WTC11 (cell line): Measurements from ENCODE around the gene TTR. TPM values are rescaled to one million over a fixed set of nuclear protein-coding genes. Genes with fewer than 3 reads are reported as not detected.

Experiments
- ATAC-seq: fragments of 200-7000 bp; cut with Tn5 transposase; 2 replicates; pipeline ENCODE4 v1.10.0; 2021; ENCODE audit warnings: mild to moderate bottlenecking, moderate library complexity
- CTCF ChIA-PET: fragments of 300-600 bp; sonication (Branson Sonifier 250); formaldehyde crosslinking; loops from one replicate; lab custom pipeline; 2021; ENCODE audit warnings: antibody characterized with exemption; lab: Charles Lee
- POLR2A ChIA-PET: fragments of 350-600 bp; sonication (Branson Sonifier 250); formaldehyde crosslinking; loops from one replicate; lab custom pipeline; 2021; ENCODE audit warnings: antibody characterized with exemption; lab: Charles Lee
- DNase-seq: peaks from one replicate; pipeline ENCODE4 v3.0.0; 2021; ENCODE audit warnings: low spot score
- H3K27ac Mint-ChIP-seq: 2 replicates; pipeline ENCODE4 v1.8.0; 2021; ENCODE audit warnings: mixed read lengths
- H3K27me3 Mint-ChIP-seq: 2 replicates; pipeline ENCODE4 v1.8.0; 2021; ENCODE audit warnings: low read depth, mild to moderate bottlenecking, moderate library complexity, mixed read lengths
- H3K36me3 Mint-ChIP-seq: 2 replicates; pipeline ENCODE4 v1.8.0; 2021; ENCODE audit warnings: mixed read lengths
- H3K4me1 Mint-ChIP-seq: 2 replicates; pipeline ENCODE4 v1.8.0; 2022; ENCODE audit warnings: mixed read lengths
- H3K4me3 Mint-ChIP-seq: 2 replicates; pipeline ENCODE4 v1.8.0; 2021; ENCODE audit warnings: mild to moderate bottlenecking, moderate library complexity, mixed read lengths
- H3K9me3 Mint-ChIP-seq: 2 replicates; pipeline ENCODE4 v1.8.0; 2021; ENCODE audit warnings: mixed read lengths
- CBFB ChIP-seq: sonication (generic); formaldehyde crosslinking; IDR thresholded peaks from 2 replicates; pipeline ENCODE4 v1.8.1; 2022; ENCODE audit warnings: mild to moderate bottlenecking, low read depth, missing genetic modification reagents
- FOXK1 ChIP-seq: sonication (generic); formaldehyde crosslinking; IDR thresholded peaks from 2 replicates; pipeline ENCODE4 v1.8.0; 2022; ENCODE audit warnings: mild to moderate bottlenecking, moderate library complexity, missing genetic modification reagents
- KAT7 ChIP-seq: sonication (generic); formaldehyde crosslinking; IDR thresholded peaks from 2 replicates; pipeline ENCODE4 v1.8.1; 2023; ENCODE audit warnings: missing genetic modification reagents, mild to moderate bottlenecking, borderline replicate concordance
- NFYB ChIP-seq: sonication (generic); formaldehyde crosslinking; conservative IDR thresholded peaks from 2 replicates; pipeline ENCODE4 v1.8.0; 2022; ENCODE audit warnings: low read depth, missing genetic modification reagents
- NR3C1 ChIP-seq: sonication (generic); formaldehyde crosslinking; conservative IDR thresholded peaks from 2 replicates; pipeline ENCODE4 v1.8.1; 2023; ENCODE audit warnings: low read depth, mild to moderate bottlenecking, missing genetic modification reagents
- RELA ChIP-seq: sonication (generic); formaldehyde crosslinking; IDR thresholded peaks from 2 replicates; pipeline ENCODE4 v1.8.1; 2022; ENCODE audit warnings: missing genetic modification reagents, mild to moderate bottlenecking, borderline replicate concordance
- ZNF263 ChIP-seq: sonication (generic); formaldehyde crosslinking; IDR thresholded peaks from 2 replicates; pipeline ENCODE4 v1.8.1; 2022; ENCODE audit warnings: low read depth, mild to moderate bottlenecking, moderate library complexity, missing genetic modification reagents
- ZNF317 ChIP-seq: sonication (generic); formaldehyde crosslinking; IDR thresholded peaks from 2 replicates; pipeline ENCODE4 v1.8.1; 2023; ENCODE audit warnings: low read depth, mild to moderate bottlenecking, moderate library complexity, missing genetic modification reagents, borderline replicate concordance
- total RNA-seq: library from RNA; stranded (reverse); gene quantifications from 3 replicates; pipeline ENCODE4 v1.2.3, GENCODE V29; 2021
- TF ChIP-seq, protein P1 (sequence below): fragments of 200-600 bp; IDR thresholded peaks from 2 replicates; pipeline ENCODE4 v1.8.0; 2022; ENCODE audit warnings: antibody characterized with exemption
- TF ChIP-seq, protein P2 (sequence below): sonication (generic); formaldehyde crosslinking; IDR thresholded peaks from 2 replicates; pipeline ENCODE4 v1.8.1; 2023; ENCODE audit warnings: mild to moderate bottlenecking, moderate library complexity, missing genetic modification reagents
- TF ChIP-seq, protein P3 (sequence below): sonication (generic); formaldehyde crosslinking; IDR thresholded peaks from 2 replicates; pipeline ENCODE4 v1.8.1; 2023; ENCODE audit warnings: mild to moderate bottlenecking, missing genetic modification reagents, moderate library complexity
- TF ChIP-seq, protein P4 (sequence below): sonication (generic); formaldehyde crosslinking; IDR thresholded peaks from 2 replicates; pipeline ENCODE4 v1.8.0; 2022; ENCODE audit warnings: mild to moderate bottlenecking, missing genetic modification reagents
- TF ChIP-seq, protein P5 (sequence below): sonication (generic); formaldehyde crosslinking; IDR thresholded peaks from 2 replicates; pipeline ENCODE4 v1.8.0; 2023; ENCODE audit warnings: missing genetic modification reagents
- TF ChIP-seq, protein P6 (sequence below): sonication (generic); formaldehyde crosslinking; conservative IDR thresholded peaks from 2 replicates; pipeline ENCODE4 v1.8.1; 2022; ENCODE audit warnings: mild to moderate bottlenecking, missing genetic modification reagents
- TF ChIP-seq, protein P7 (sequence below): sonication (generic); formaldehyde crosslinking; IDR thresholded peaks from 2 replicates; pipeline ENCODE4 v1.8.1; 2023; ENCODE audit warnings: mild to moderate bottlenecking, missing genetic modification reagents

TTR gene
- total RNA-seq, 1 experiment from 2014 or later = 1.0 TPM

DNA sequence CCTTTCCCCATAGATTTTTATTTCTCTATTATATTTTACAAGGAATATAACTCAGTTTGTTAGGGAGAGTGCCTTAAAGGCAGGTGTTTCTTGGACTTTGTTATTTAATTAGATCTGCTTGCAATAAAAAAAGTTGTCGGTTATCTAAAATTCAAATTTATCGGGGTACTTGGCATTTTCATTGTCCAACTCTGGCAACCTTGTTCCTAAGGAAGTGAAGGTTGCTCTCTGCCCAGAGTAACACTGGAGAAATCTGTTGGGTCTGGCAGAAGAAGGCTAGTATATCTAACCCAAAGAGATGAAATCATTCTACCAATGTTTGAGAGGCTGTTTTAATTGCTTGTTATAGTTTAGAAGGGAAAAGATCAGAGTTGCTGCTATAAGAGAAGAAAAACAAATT is 42.8 kb upstream of the TTR start (continued):
- TF ChIP-seq, protein P1, sequence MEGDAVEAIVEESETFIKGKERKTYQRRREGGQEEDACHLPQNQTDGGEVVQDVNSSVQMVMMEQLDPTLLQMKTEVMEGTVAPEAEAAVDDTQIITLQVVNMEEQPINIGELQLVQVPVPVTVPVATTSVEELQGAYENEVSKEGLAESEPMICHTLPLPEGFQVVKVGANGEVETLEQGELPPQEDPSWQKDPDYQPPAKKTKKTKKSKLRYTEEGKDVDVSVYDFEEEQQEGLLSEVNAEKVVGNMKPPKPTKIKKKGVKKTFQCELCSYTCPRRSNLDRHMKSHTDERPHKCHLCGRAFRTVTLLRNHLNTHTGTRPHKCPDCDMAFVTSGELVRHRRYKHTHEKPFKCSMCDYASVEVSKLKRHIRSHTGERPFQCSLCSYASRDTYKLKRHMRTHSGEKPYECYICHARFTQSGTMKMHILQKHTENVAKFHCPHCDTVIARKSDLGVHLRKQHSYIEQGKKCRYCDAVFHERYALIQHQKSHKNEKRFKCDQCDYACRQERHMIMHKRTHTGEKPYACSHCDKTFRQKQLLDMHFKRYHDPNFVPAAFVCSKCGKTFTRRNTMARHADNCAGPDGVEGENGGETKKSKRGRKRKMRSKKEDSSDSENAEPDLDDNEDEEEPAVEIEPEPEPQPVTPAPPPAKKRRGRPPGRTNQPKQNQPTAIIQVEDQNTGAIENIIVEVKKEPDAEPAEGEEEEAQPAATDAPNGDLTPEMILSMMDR = no peak

DNA sequence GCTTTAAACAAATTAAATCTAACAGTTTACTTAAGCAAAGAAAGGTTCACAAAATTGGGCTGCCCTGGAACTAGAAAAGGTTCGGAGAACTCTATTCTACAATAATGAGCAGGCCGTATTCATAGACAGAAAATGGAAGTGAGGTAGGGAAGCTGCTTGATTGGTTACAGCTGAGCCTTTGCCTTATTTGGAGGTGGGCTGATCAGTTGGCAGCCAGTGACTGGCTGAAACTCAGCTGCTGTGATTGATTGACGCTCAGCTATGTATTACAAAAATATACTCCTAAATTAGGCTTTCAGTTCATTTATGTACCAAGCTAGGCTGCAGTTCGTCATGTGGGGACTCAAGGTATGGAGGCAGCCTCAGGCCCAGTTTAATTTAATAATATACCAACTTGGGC is 42.3 kb upstream of the TTR start:
- Mint-ChIP-seq H3K9me3 (no peaks in the 10 kb centered on the region), H3K36me3 (peaks cover 22% of the 10 kb centered on the region), H3K27me3 (no peaks in the 10 kb centered on the region), H3K4me1 (peaks cover 32% of the 10 kb centered on the region), H3K27ac (peak overlapping the region; percentile 19), H3K4me3 (no peak overlapping the region)
- ATAC-seq (peak; percentile 88), DNase-seq (no peak)
- ChIA-PET POLR2A (no interaction called here), CTCF (interaction anchor here (0.9 to 2.7 kb wide), 4 partner anchors 13 to 125 kb away, joined by 3 to 11 read pairs (median 3); no protein-coding TSS in a partner anchor)
- TF ChIP-seq, protein P2, sequence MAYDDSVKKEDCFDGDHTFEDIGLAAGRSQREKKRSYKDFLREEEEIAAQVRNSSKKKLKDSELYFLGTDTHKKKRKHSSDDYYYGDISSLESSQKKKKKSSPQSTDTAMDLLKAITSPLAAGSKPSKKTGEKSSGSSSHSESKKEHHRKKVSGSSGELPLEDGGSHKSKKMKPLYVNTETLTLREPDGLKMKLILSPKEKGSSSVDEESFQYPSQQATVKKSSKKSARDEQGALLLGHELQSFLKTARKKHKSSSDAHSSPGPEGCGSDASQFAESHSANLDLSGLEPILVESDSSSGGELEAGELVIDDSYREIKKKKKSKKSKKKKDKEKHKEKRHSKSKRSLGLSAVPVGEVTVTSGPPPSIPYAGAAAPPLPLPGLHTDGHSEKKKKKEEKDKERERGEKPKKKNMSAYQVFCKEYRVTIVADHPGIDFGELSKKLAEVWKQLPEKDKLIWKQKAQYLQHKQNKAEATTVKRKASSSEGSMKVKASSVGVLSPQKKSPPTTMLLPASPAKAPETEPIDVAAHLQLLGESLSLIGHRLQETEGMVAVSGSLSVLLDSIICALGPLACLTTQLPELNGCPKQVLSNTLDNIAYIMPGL = no peak
- no peak for TF ChIP-seq CBFB (CRISPR knock-in tag)
- TF ChIP-seq NR3C1 (CRISPR knock-in tag) = no peak
- no peak for TF ChIP-seq RELA (CRISPR knock-in tag)
- TF ChIP-seq ZNF317 = no peak
- TF ChIP-seq, protein P3, sequence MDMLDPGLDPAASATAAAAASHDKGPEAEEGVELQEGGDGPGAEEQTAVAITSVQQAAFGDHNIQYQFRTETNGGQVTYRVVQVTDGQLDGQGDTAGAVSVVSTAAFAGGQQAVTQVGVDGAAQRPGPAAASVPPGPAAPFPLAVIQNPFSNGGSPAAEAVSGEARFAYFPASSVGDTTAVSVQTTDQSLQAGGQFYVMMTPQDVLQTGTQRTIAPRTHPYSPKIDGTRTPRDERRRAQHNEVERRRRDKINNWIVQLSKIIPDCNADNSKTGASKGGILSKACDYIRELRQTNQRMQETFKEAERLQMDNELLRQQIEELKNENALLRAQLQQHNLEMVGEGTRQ = no peak
- no peak for TF ChIP-seq NFYB (CRISPR knock-in tag)
- no peak for TF ChIP-seq ZNF263 (CRISPR knock-in tag)

DNA sequence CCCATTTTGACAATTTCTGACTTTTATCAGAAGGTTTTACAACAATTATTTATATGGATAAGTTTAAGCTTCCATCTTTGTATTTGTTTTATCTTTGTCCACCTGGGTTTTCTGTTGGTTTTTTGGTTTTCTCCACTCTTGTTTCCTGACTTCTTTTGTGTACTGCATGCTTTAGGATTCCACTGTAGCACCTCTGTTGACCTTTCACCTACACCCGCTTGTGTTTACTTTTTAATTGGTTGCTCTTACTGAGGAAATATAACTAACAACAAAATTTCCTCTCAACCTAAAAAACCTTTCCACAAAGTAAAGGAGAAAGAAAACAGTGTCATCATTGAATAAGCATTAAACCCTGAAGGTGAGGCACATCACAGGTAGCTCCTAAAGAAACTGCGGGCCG is 39.8 kb upstream of the TTR start:
- no peak for TF ChIP-seq KAT7 (CRISPR knock-in tag)
- TF ChIP-seq, protein P4, sequence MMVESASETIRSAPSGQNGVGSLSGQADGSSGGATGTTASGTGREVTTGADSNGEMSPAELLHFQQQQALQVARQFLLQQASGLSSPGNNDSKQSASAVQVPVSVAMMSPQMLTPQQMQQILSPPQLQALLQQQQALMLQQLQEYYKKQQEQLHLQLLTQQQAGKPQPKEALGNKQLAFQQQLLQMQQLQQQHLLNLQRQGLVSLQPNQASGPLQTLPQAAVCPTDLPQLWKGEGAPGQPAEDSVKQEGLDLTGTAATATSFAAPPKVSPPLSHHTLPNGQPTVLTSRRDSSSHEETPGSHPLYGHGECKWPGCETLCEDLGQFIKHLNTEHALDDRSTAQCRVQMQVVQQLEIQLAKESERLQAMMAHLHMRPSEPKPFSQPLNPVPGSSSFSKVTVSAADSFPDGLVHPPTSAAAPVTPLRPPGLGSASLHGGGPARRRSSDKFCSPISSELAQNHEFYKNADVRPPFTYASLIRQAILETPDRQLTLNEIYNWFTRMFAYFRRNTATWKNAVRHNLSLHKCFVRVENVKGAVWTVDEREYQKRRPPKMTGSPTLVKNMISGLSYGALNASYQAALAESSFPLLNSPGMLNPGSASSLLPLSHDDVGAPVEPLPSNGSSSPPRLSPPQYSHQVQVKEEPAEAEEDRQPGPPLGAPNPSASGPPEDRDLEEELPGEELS = no peak
- TF ChIP-seq, protein P5, sequence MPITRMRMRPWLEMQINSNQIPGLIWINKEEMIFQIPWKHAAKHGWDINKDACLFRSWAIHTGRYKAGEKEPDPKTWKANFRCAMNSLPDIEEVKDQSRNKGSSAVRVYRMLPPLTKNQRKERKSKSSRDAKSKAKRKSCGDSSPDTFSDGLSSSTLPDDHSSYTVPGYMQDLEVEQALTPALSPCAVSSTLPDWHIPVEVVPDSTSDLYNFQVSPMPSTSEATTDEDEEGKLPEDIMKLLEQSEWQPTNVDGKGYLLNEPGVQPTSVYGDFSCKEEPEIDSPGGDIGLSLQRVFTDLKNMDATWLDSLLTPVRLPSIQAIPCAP (CRISPR knock-in tag) = no peak
- TF ChIP-seq, protein P6, sequence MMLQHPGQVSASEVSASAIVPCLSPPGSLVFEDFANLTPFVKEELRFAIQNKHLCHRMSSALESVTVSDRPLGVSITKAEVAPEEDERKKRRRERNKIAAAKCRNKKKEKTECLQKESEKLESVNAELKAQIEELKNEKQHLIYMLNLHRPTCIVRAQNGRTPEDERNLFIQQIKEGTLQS (CRISPR knock-in tag) = no peak
- TF ChIP-seq, protein P7, sequence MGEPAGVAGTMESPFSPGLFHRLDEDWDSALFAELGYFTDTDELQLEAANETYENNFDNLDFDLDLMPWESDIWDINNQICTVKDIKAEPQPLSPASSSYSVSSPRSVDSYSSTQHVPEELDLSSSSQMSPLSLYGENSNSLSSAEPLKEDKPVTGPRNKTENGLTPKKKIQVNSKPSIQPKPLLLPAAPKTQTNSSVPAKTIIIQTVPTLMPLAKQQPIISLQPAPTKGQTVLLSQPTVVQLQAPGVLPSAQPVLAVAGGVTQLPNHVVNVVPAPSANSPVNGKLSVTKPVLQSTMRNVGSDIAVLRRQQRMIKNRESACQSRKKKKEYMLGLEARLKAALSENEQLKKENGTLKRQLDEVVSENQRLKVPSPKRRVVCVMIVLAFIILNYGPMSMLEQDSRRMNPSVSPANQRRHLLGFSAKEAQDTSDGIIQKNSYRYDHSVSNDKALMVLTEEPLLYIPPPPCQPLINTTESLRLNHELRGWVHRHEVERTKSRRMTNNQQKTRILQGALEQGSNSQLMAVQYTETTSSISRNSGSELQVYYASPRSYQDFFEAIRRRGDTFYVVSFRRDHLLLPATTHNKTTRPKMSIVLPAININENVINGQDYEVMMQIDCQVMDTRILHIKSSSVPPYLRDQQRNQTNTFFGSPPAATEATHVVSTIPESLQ = no peak
- TF ChIP-seq FOXK1 (CRISPR knock-in tag) = no peak
- Mint-ChIP-seq H3K27ac (peak overlapping the region; percentile 16; the same call in 1 of the 2 replicates), H3K27me3 (no peaks in the 10 kb centered on the region), H3K36me3 (peaks cover 3% of the 10 kb centered on the region; the same call in 1 of the 2 replicates), H3K4me3 (no peak overlapping the region), H3K4me1 (peaks cover 52% of the 10 kb centered on the region), H3K9me3 (no peaks in the 10 kb centered on the region)
- DNase-seq = no peak
- no peak for ATAC-seq
- POLR2A ChIA-PET = no interaction called here
- CTCF ChIA-PET = interaction anchor here (2.0 kb wide), 1 partner anchor 426 kb away, joined by 5 read pairs; no protein-coding TSS in a partner anchor
